Endothelial cell (in vitro differentiated cells): ENCODE results near the gene EFS. TPM values are rescaled to one million over a fixed set of nuclear protein-coding genes. Genes with fewer than 3 reads are reported as not detected.

Experiments
- DNase-seq: peaks from one replicate; pipeline ENCODE4 v3.0.0; 2021; ENCODE audit warnings: low spot score
- H3K27ac Mint-ChIP-seq: one replicate; pipeline ENCODE4 v1.8.0; 2021; ENCODE audit warnings: mixed read lengths, inconsistent platforms; ENCODE audit not compliant: unreplicated experiment
- H3K27me3 Mint-ChIP-seq: one replicate; pipeline ENCODE4 v1.8.0; 2021; ENCODE audit warnings: mild to moderate bottlenecking, moderate library complexity, mixed read lengths, inconsistent platforms; ENCODE audit not compliant: unreplicated experiment
- H3K36me3 Mint-ChIP-seq: one replicate; pipeline ENCODE4 v1.8.0; 2021; ENCODE audit warnings: mild to moderate bottlenecking, low read depth, mixed read lengths, inconsistent platforms; ENCODE audit not compliant: unreplicated experiment
- H3K4me1 Mint-ChIP-seq: one replicate; pipeline ENCODE4 v1.8.0; 2021; ENCODE audit warnings: mild to moderate bottlenecking, mixed read lengths, inconsistent platforms; ENCODE audit not compliant: unreplicated experiment
- H3K4me3 Mint-ChIP-seq: one replicate; pipeline ENCODE4 v1.8.0; 2021; ENCODE audit warnings: mild to moderate bottlenecking, mixed read lengths, inconsistent platforms; ENCODE audit not compliant: unreplicated experiment
- H3K9me3 Mint-ChIP-seq: one replicate; pipeline ENCODE4 v1.8.0; 2021; ENCODE audit warnings: mixed read lengths, inconsistent platforms; ENCODE audit not compliant: unreplicated experiment
- CTCF ChIP-seq: fragments of 200-600 bp; sonication (generic); IDR thresholded peaks from one replicate; pipeline ENCODE4 v1.5.0; 2021; ENCODE audit warnings: antibody characterized with exemption; ENCODE audit not compliant: unreplicated experiment
- total RNA-seq: library from RNA; stranded (reverse); fragmentation: NEBNext Ultra II Directional; extraction: Animal tissue kit (Norgen Biotek cat#: 25700); gene quantifications from one replicate; pipeline ENCODE4 v1.2.1, GENCODE V29; 2021; ENCODE audit not compliant: unreplicated experiment

The EFS gene
- total RNA-seq, 1 donor from 2014 or later = 17.8 TPM

GRCh38 chr14:23382731-23383440 is 17.9 kb upstream of the EFS start:
- no peak for TF ChIP-seq CTCF
- no peaks in the 10 kb centered on the region for H3K9me3 Mint-ChIP-seq
- H3K4me1 Mint-ChIP-seq = peaks cover 21% of the 10 kb centered on the region

GRCh38 chr14:23382276-23382675 is 17.3 kb upstream of the EFS start:
- peaks cover 23% of the 10 kb centered on the region for H3K4me1 Mint-ChIP-seq
- no peak overlapping the region for H3K4me3 Mint-ChIP-seq
- H3K36me3 Mint-ChIP-seq = peaks cover 17% of the 10 kb centered on the region
- DNase-seq = no peak
- H3K27ac Mint-ChIP-seq = no peak overlapping the region
- peaks cover 5% of the 10 kb centered on the region for H3K27me3 Mint-ChIP-seq
- H3K9me3 Mint-ChIP-seq = no peaks in the 10 kb centered on the region
- no peak for TF ChIP-seq CTCF

More at GRCh38 chr14:23382731-23383440, 17.9 kb upstream of the EFS start:
- Mint-ChIP-seq H3K27me3 (peaks cover 5% of the 10 kb centered on the region), H3K36me3 (peaks cover 17% of the 10 kb centered on the region), H3K27ac (no peak overlapping the region), H3K4me3 (no peak overlapping the region)
- DNase-seq = no peak

GRCh38 chr14:23381871-23382270 is 16.9 kb upstream of the EFS start:
- Mint-ChIP-seq H3K9me3 (no peaks in the 10 kb centered on the region), H3K27me3 (peaks cover 5% of the 10 kb centered on the region), H3K4me3 (no peak overlapping the region), H3K4me1 (peaks cover 24% of the 10 kb centered on the region), H3K36me3 (peaks cover 14% of the 10 kb centered on the region), H3K27ac (no peak overlapping the region)
- TF ChIP-seq CTCF = no peak
- DNase-seq = no peak

- no peak for TF ChIP-seq CTCF
- Mint-ChIP-seq H3K27me3 (peaks cover 5% of the 10 kb centered on the region), H3K9me3 (no peaks in the 10 kb centered on the region), H3K27ac (no peak overlapping the region), H3K4me1 (peaks cover 24% of the 10 kb centered on the region), H3K36me3 (peaks cover 14% of the 10 kb centered on the region), H3K4me3 (no peak overlapping the region)
- no peak for DNase-seq
Measured at GRCh38 chr14:23380976-23381375, 16.0 kb upstream of the EFS start.

GRCh38 chr14:23380197-23380914 is 15.4 kb upstream of the EFS start:
- Mint-ChIP-seq H3K27ac (no peak overlapping the region), H3K4me1 (peaks cover 24% of the 10 kb centered on the region), H3K4me3 (no peak overlapping the region), H3K36me3 (peaks cover 14% of the 10 kb centered on the region), H3K9me3 (no peaks in the 10 kb centered on the region), H3K27me3 (peaks cover 5% of the 10 kb centered on the region)
- TF ChIP-seq CTCF = no peak
- DNase-seq = no peak
